GM19372 (cell line): ENCODE results near the gene SYNPO2.
"Not testable (repeated sequence)": the region's sequence is repeated elsewhere in the genome, so short reads cannot be mapped to it uniquely, and the experiment has no call there.

ENCODE experiments used
- ATAC-seq: cut with Tn5 transposase; IDR thresholded peaks from one replicate; pipeline ENCODE4 v1.9.1; 2021; ENCODE audit warnings: mild to moderate bottlenecking, low read depth, moderate library complexity; ENCODE audit not compliant: unreplicated experiment

SYNPO2 gene

GRCh38 chr4:118877797-118878196 lies 10.9 kb upstream of the SYNPO2 start:
- ATAC-seq, result no peak

- not testable (repeated sequence) for ATAC-seq
Observed at GRCh38 chr4:118878507-118878906, 10.1 kb upstream of the SYNPO2 start.

DNA sequence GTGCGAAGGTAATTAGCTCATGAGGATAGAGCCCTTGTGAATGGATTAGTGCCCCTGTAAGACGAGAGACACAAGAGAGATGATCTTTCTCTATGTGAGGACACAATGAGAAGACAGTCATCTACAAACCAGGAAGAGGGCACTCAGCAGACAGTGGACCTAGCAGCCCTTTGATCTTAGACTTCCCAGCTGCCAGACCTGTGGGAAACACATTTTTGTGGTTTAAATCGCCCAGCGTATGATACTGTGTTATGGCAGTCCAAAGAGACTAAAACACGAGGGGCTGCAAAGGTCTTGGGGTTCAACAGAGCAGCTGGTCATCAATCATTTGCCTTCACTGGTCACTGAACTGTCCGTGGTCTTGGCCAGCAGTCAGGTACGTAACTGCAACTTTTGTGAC lies 9.2 kb upstream of the SYNPO2 start:
- no peak for ATAC-seq

- ATAC-seq, result no peak
Observed at GRCh38 chr4:118881512-118882146, 7.0 kb upstream of the SYNPO2 start.

DNA sequence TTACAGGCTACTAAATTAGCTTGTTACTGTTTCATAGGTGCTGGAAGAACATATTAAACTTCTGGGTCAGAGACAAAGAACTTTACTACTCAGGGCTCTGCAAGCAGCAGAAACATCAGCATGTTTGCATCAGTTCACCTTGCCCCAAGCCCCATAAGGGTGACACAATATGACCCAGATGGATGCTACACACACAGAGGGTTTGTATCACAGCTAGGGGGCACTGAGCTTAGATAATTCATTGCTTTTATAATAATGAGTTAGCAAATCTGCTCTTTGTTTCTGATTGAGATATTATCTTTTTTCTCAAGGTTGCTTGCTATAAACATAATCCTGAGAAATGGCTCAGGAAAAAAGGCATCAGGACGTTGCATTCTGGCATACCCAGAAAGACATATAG lies 4.8 kb upstream of the SYNPO2 start:
- ATAC-seq, result no peak

DNA sequence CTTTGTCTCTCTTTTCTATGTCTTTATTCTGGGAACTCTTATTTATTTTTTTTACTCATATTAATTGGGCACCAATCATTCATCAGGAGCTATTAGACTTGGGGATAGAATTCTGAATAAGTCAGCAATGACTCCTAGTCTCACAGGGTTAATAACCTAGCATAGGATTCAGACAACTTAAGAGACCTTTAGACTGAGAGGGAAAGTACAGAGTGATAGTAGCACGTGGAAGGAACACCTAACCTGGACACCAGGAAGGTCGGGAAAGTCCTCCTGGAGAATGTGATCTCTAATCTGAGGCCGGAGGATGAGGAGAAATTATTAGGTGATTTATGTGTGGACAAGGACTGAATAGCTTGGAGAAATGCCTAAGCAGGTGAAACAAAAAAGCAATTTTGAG lies 3.9 kb upstream of the SYNPO2 start:
- no peak for ATAC-seq

GRCh38 chr4:118889312-118889691 lies 648 bp downstream of the SYNPO2 start:
- ATAC-seq, result no peak

DNA sequence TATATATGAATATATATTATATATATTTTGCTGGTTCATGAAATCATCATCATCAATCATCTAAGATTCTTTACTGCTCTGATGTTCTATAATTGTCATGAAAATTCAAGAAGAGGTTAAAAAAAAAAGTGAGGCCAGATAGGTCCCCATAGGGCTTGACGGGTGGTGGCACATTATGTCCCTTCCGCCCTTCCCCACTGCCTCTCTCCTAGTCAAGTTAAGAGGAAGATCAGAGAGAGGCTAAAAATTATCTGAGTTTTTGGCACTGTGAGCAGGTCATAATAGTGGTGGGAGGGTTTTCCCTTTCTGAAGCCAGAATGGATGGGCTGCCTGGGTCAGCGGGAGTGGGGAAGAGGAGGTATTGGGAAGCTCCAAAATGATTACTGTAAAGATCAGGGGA lies 5.4 kb downstream of the SYNPO2 start:
- ATAC-seq, result no peak

- ATAC-seq, result no peak
Observed at GRCh38 chr4:118898221-118898620, 9.6 kb downstream of the SYNPO2 start.

DNA sequence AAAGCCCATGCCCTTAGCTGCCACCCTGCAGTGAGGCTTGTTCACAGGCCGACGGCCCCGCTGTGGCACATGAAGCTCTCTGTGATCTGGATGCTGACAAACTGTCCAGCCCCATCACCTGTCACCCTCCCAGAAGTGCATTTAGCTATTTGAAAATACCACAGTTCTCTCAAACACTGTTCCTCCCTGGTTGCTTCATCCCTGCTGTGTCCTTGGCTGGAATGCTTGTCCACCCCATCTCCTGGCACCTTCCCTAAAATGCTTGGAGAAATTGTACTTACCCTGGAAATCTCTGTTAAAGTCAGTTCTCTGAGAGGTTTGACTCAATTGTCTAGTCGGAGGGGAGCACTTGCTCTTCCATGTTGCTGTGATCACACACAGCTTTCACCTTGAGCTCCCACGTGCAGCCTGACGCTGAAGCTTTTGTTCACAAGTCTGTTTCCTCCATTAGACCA lies 10.1 kb downstream of the SYNPO2 start:
- ATAC-seq, result no peak

GRCh38 chr4:118904418-118904817 lies 15.8 kb downstream of the SYNPO2 start:
- ATAC-seq, result no peak

DNA sequence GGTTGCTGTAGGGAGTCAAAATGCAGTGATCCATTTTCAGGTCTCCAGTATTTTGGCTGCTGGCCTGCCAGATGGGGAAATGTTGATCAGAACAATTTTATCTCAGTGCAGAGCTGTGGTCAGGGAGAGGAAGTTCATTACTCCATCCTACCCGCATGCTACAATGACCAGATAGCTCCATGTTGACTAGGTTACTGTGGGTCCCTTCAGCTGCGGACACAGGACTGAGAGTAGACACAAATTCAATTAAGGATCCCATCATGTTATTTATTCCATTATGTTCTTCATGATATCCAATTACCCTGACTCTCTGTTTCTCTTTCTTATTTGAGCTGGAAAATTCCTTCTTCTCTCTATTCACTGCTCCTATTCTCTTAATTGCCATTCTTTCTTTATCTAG lies 16.3 kb downstream of the SYNPO2 start:
- ATAC-seq, result no peak

- no peak for ATAC-seq
Observed at GRCh38 chr4:118905566-118905965, 16.9 kb downstream of the SYNPO2 start.

DNA sequence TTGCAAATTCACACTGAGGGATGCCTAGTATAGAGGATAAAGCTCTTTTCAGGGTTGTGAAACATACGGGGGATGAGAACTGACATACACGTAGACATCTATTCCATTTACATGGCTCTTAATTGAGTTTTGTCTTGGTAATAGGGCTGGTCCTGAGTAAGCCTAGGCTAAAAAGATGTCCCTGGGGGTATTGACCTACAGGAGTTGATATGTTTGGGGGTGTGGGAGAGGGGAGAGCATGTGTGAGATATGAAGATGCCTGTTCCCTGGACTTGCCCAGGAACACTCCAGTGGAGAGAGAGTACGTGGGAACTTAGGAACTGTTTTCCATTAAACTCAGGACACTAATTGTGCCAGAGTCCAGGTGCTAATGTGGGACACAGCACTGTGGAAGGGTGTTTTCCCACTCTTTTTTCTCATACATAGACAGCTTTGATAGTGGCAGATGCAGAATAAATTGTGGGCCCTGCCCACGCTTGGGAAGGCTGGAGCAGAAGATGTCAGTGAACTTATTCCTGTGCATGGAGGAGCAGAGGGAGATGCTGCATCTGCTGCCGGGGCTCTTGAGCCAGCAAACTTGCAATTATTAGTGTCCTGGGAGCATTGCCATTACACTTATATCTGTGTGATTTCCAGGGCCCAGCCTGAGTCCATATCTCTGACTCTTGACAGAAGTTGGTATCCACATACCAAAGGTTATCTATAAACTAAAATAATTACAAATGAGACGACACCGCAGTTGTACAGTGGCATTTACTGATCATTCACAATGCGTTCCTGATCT lies 20.7 kb downstream of the SYNPO2 start:
- ATAC-seq, result no peak

- ATAC-seq, result no peak
Observed at GRCh38 chr4:118910221-118910620, 21.6 kb downstream of the SYNPO2 start.

DNA sequence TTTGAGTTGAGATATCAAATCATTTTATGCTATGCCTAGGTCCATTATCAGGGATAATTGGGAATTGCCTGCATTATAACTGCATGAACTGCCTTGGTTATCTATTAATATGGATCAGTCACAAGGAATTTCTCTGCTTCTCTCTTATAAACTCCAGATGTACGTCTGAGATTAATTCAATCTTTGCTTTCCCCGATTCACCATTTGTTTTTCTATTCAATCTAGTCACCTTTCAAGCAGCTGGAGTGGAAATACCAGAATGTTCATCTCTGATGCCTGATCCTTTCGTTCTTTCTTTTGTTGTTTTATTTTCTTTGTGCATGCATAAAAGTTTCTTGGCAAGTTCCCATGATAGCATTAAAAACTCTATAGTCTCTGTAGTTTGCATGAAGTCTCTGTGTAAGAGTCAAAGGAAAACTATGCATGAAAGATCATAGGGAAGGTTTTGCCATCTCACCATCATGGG lies 22.6 kb downstream of the SYNPO2 start:
- ATAC-seq, result no peak

- no peak for ATAC-seq
Observed at GRCh38 chr4:118915468-118915867, 26.8 kb downstream of the SYNPO2 start.

DNA sequence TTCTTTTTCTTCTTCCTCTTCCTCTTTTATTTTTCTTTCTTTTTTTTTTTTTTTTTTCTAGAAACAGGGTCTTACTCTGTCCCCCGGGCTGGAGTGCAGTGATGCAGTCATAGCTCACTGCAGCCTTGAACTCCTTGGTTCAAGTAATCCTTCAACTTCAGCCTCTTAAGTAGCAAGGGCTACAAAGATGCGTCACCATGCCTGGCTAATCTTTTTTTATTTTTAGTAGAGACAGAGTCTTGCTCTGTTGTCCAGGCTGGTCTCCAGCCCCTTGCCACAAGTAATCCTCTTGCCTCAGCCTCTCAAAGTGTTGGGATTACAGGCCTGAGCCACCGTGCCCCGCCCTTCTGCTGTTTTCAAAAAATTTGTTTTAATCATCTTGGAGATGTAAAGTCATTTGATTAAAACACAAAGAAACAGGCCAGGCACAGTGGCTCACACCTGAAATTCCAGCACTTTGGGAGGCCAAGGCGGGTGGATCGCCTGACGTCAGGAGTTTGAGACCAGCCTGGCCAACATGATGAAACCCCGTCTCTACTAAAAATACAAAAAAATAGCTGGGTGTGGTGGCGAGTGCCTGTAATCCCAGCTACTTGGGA lies 28.1 kb downstream of the SYNPO2 start:
- no peak for ATAC-seq

DNA sequence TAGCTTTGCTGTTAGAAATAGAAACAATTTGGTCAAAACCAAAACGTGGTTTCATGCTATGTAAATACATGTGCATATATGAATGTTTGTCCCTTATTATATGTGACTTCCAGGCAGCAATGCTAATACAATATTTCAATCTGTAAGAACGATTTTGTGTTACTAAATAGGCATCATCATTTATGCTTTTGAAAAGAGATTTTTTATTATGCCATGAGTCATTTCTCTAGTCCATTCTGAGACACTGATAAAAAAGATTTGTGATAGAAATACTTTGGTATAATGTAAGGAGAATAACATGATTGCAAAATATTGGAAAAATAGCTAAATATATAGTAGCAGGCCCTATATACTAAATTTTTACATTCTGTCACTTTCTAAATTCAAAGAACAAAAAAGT lies 28.9 kb downstream of the SYNPO2 start:
- no peak for ATAC-seq

- ATAC-seq, result no peak
Observed at GRCh38 chr4:118918388-118918787, 29.7 kb downstream of the SYNPO2 start.

- ATAC-seq, result no peak
Observed at GRCh38 chr4:118920247-118920646, 31.6 kb downstream of the SYNPO2 start.

DNA sequence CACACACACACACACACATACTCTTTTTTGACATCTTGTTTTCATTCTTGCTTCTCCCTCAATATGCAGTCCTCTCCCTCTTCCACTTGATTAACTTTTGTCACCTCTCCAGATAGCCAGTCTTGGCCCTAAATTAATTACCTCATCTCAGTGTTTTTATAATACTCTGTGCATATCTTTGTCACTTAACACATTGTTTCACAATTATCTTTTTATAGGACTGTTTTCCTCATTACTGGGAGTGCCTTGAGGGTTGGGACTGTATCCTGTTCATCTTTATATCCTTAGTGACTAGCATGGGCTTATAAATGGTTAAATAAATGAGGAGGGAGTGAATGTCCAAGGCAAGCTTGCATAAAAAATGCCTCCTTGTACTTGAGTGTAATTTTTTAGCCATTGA lies 33.1 kb downstream of the SYNPO2 start:
- ATAC-seq, result no peak
